HCT116 (cell line): ENCODE data around the gene VWA7. TPM values are rescaled to one million over a fixed set of nuclear protein-coding genes. Genes with fewer than 3 reads are reported as not detected.

Experiments
- ATAC-seq: fragments of 200-7000 bp; cut with Tn5 transposase; 2 replicates; pipeline ENCODE4 v1.9.1; 2020; ENCODE audit warnings: mild to moderate bottlenecking, moderate library complexity
- BruUV-seq: library from RNA; stranded (reverse); fragments of 400-500 nt; replicated peaks from 2 replicates; lab custom pipeline; 2021; lab: Mats Ljungman, UMichigan
- CTCF ChIA-PET: fragments of 300-600 bp; sonication (Branson Sonifier 250); formaldehyde crosslinking; loops from one replicate; lab custom pipeline; 2021; ENCODE audit warnings: antibody characterized with exemption; lab: Charles Lee
- POLR2A ChIA-PET: fragments of 300-600, 350-600 bp; sonication (Branson Sonifier 250); formaldehyde crosslinking; loops from one replicate; lab custom pipeline; 2021; ENCODE audit warnings: antibody characterized with exemption; lab: Charles Lee
- RAD21 ChIA-PET, 2 experiments: fragments of 300-600 bp; sonication (Branson Sonifier 250); formaldehyde crosslinking; loops; one replicate each; lab custom pipeline; 2023; ENCODE audit warnings: low total read pairs in 2 of 2; ENCODE audit not compliant: uncharacterized antibody in 2 of 2, unreplicated experiment in 2 of 2, low non-redundant PET in 1 of 2; lab: Charles Lee
- DNase-seq: peaks from one replicate; pipeline ENCODE4 v3.0.0-alpha.2; 2010; ENCODE audit warnings: low read depth, low spot score
- H2AFZ ChIP-seq: fragments of 200-600 bp; shearing (Covaris generic), sonication (generic); 2 replicates; pipeline ENCODE4 v1.6.1; 2017; ENCODE audit warnings: low read depth, mixed run types, mixed read lengths, antibody characterized with exemption, low read length; ENCODE audit not compliant: poor library complexity, severe bottlenecking
- H3K27ac ChIP-seq: 2 replicates; pipeline ENCODE4 v1.5.1; 2012; ENCODE audit warnings: low read depth, low read length
- H3K27me3 ChIP-seq: fragments of 200-600 bp; sonication (generic); 2 replicates; pipeline ENCODE4 v1.6.1; 2016; ENCODE audit warnings: mixed run types, low read length, mixed read lengths; ENCODE audit not compliant: insufficient read depth
- H3K36me3 ChIP-seq, 2 experiments: fragments of 200-500 bp in 1 of 2; fragments of 200-600 bp in 1 of 2; sonication (Bioruptor generic) in 1 of 2; sonication (generic) in 1 of 2; 2 replicates each; pipeline versions ENCODE4 v1.5.1 to v1.6.1; 2014 to 2016; ENCODE audit warnings: low read length in 2 of 2, inconsistent platforms in 1 of 2, mixed read lengths in 1 of 2, mixed run types in 1 of 2; ENCODE audit not compliant: insufficient read depth in 2 of 2, control insufficient read depth in 1 of 2
- H3K4me1 ChIP-seq, 2 experiments: fragments of 200-600 bp in 1 of 2; sonication (generic) in 1 of 2; 2 replicates each; pipeline versions ENCODE4 v1.5.1 to v1.6.1; 2012 to 2017; ENCODE audit warnings: low read length in 2 of 2, inconsistent platforms in 1 of 2, mild to moderate bottlenecking in 1 of 2, mixed read lengths in 1 of 2, mixed run types in 1 of 2, moderate library complexity in 1 of 2; ENCODE audit not compliant: insufficient read depth in 2 of 2, control insufficient read depth in 1 of 2
- H3K4me2 ChIP-seq: fragments of 200-600 bp; sonication (generic); 2 replicates; pipeline ENCODE4 v1.6.1; 2017; ENCODE audit warnings: mixed run types, low read length, mixed read lengths
- H3K4me3 ChIP-seq, 2 experiments: fragments of 200-600 bp in 1 of 2; sonication (generic) in 1 of 2; replicated peaks in 1 of 2; 2 replicates each; pipeline ENCODE4 v1.5.1; 2011 to 2016; ENCODE audit warnings: low read length in 2 of 2, control low read depth in 1 of 2, low read depth in 1 of 2, mild to moderate bottlenecking in 1 of 2, mixed read lengths in 1 of 2, mixed run types in 1 of 2
- H3K79me2 ChIP-seq: fragments of 200-600 bp; sonication (generic); 2 replicates; pipeline ENCODE4 v1.6.1; 2017; ENCODE audit warnings: mild to moderate bottlenecking, mixed run types, low read length, moderate library complexity, mixed read lengths; ENCODE audit not compliant: insufficient read depth
- H3K9ac ChIP-seq: fragments of 200-600 bp; sonication (generic); 2 replicates; pipeline ENCODE4 v1.6.1; 2016; ENCODE audit warnings: low read length, mixed read lengths
- H3K9me2 ChIP-seq: fragments of 200-600 bp; sonication (generic), shearing (Covaris generic); 2 replicates; pipeline ENCODE4 v1.6.1; 2017; ENCODE audit warnings: mixed run types, mild to moderate bottlenecking, moderate library complexity; ENCODE audit not compliant: insufficient read depth
- H3K9me3 ChIP-seq, 2 experiments: fragments of 200-500 bp in 1 of 2; fragments of 200-600 bp in 1 of 2; sonication (Bioruptor generic) in 1 of 2; sonication (generic) in 1 of 2; 2 replicates each; pipeline ENCODE4 v1.6.1; 2014 to 2017; ENCODE audit warnings: low read length in 2 of 2, mixed read lengths in 2 of 2, inconsistent platforms in 1 of 2, low read depth in 1 of 2, mild to moderate bottlenecking in 1 of 2, mixed run types in 1 of 2, moderate library complexity in 1 of 2; ENCODE audit not compliant: control insufficient read depth in 1 of 2, insufficient read depth in 1 of 2
- H4K20me1 ChIP-seq: fragments of 200-600 bp; sonication (generic), shearing (Covaris generic); 2 replicates; pipeline ENCODE4 v1.6.1; 2017; ENCODE audit warnings: mixed run types, mild to moderate bottlenecking, moderate library complexity; ENCODE audit not compliant: insufficient read depth
- CEBPB ChIP-seq: IDR thresholded peaks from 2 replicates; pipeline ENCODE4 v1.6.1; 2012; ENCODE audit warnings: low read depth
- EGR1 ChIP-seq: IDR thresholded peaks from 2 replicates; pipeline ENCODE4 v1.6.1; 2012; ENCODE audit warnings: low read depth
- JUND ChIP-seq: IDR thresholded peaks from 2 replicates; pipeline ENCODE4 v1.6.1; 2012
- MAX ChIP-seq: IDR thresholded peaks from 2 replicates; pipeline ENCODE4 v1.6.1; 2012
- POLR2AphosphoS5 ChIP-seq: IDR thresholded peaks from 2 replicates; pipeline ENCODE4 v1.6.1; 2011; ENCODE audit warnings: mild to moderate bottlenecking, low read depth, low read length, moderate library complexity
- RAD21 ChIP-seq: IDR thresholded peaks from 2 replicates; pipeline ENCODE4 v1.6.1; 2012; ENCODE audit warnings: low read depth, mild to moderate bottlenecking
- SIN3A ChIP-seq: IDR thresholded peaks from 2 replicates; pipeline ENCODE4 v1.6.1; 2012; ENCODE audit warnings: low read depth
- SP1 ChIP-seq: IDR thresholded peaks from 2 replicates; pipeline ENCODE4 v1.6.1; 2012; ENCODE audit warnings: low read depth
- SRF ChIP-seq: IDR thresholded peaks from 2 replicates; pipeline ENCODE4 v1.6.1; 2012; ENCODE audit warnings: low read depth
- YY1 ChIP-seq: IDR thresholded peaks from 2 replicates; pipeline ENCODE4 v1.6.1; 2011; ENCODE audit warnings: low read length, low read depth, moderate library complexity, mild to moderate bottlenecking; ENCODE audit not compliant: insufficient replicate concordance; ENCODE audit errors: extremely low read depth
- ZNF274 ChIP-seq: fragments of 200-500 bp; sonication (Bioruptor generic); IDR thresholded peaks from 2 replicates; pipeline ENCODE4 v1.6.1; 2014; ENCODE audit warnings: mild to moderate bottlenecking, low read depth, low read length, inconsistent platforms
- intact Hi-C: fragments of 100-400 bp; cut with micrococcal nuclease; formaldehyde crosslinking; loops from 2 replicates; pipeline ENCODE4 v1.10.0; 2022
- total RNA-seq: library from RNA; stranded (reverse); gene quantifications from one replicate; pipeline ENCODE4 v1.2.1, GENCODE V29; 2021; ENCODE audit not compliant: unreplicated experiment
- TF ChIP-seq, protein P1 (sequence below), 3 experiments: fragments of 200-600 bp in 1 of 3; sonication (generic) in 1 of 3; IDR thresholded peaks in 2 of 3; conservative IDR thresholded peaks in 1 of 3; 2 replicates each; pipeline ENCODE4 v1.5.1; 2012 to 2017; ENCODE audit warnings: low read depth in 2 of 3, low read length in 2 of 3, antibody characterized with exemption in 1 of 3, borderline replicate concordance in 1 of 3, control low read depth in 1 of 3, mild to moderate bottlenecking in 1 of 3, mixed read lengths in 1 of 3, mixed run types in 1 of 3, moderate library complexity in 1 of 3; ENCODE audit not compliant: insufficient read depth in 1 of 3

Gene VWA7
- total RNA-seq, 1 experiment from 2014 or later = 14.6 TPM

DNA sequence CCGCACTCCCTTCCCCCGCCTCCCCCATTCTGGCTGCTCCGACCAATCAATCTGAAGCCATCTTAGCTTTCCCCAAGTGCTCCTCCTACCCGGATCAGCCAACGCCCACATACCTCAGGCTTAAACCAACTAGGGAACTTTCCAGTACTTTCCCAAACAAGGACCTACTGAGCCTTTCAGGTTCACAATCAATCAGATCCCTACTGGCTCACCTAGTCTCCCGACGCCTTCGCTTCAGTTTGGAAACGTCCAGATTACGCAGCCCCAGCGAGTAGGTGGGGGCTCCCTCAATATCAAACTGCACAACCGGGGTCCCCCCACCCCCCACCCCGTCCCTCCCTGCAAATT is 37.5 kb upstream of the VWA7 start:
- intact Hi-C loops = no loop called here
- ChIA-PET CTCF (interaction anchor here (0.6 to 0.9 kb wide), 3 partner anchors 24 to 1024 kb away, joined by 3 to 4 read pairs (median 3); partner anchors contain the start of gene TAP2), POLR2A (interaction anchor here (0.7 to 3.3 kb wide), 4 partner anchors 13 to 112 kb away, joined by 3 to 24 read pairs (median 4); partner anchors contain the start of genes ABHD16A and HSPA1B), RAD21 (no interaction called here)
- Histone ChIP-seq H2AFZ (no peak overlapping the region), H3K4me1 (peaks cover 25 to 29% of the 10 kb centered on the region in 2 experiments), H3K27ac (peak overlapping the region; percentile 81), H3K9me2 (no peaks in the 10 kb centered on the region), H3K4me3 (no peak overlapping the region), H3K36me3 (no peaks in the 10 kb centered on the region), H3K27me3 (no peaks in the 10 kb centered on the region), H3K9ac (peak overlapping the region; percentile 41), H4K20me1 (no peaks in the 10 kb centered on the region), H3K79me2 (no peaks in the 10 kb centered on the region), H3K4me2 (peak overlapping the region; percentile 63), H3K9me3 (peaks cover 0 to 5% of the 10 kb centered on the region in 2 experiments; a peak in 1 of 4 replicates)
- DNase-seq = peak; percentile 90
- TF ChIP-seq POLR2AphosphoS5 (peak; percentile 50; the same call in 1 of the 2 replicates), SP1 (no peak), SIN3A (no peak), CEBPB (no peak), JUND (no peak), RAD21 (no peak), ZNF274 (no peak), MAX (no peak), SRF (no peak), EGR1 (peak; percentile 61; the same call in 1 of the 2 replicates), YY1 (peak; percentile 45)
- TF ChIP-seq, protein P1, sequence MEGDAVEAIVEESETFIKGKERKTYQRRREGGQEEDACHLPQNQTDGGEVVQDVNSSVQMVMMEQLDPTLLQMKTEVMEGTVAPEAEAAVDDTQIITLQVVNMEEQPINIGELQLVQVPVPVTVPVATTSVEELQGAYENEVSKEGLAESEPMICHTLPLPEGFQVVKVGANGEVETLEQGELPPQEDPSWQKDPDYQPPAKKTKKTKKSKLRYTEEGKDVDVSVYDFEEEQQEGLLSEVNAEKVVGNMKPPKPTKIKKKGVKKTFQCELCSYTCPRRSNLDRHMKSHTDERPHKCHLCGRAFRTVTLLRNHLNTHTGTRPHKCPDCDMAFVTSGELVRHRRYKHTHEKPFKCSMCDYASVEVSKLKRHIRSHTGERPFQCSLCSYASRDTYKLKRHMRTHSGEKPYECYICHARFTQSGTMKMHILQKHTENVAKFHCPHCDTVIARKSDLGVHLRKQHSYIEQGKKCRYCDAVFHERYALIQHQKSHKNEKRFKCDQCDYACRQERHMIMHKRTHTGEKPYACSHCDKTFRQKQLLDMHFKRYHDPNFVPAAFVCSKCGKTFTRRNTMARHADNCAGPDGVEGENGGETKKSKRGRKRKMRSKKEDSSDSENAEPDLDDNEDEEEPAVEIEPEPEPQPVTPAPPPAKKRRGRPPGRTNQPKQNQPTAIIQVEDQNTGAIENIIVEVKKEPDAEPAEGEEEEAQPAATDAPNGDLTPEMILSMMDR (IDR thresholded peaks at IDR 0.05 in 2 of 3, conservative IDR thresholded peaks at IDR 0.05 in 1 of 3; ENCODE audit: borderline replicate concordance in 1 of 3, insufficient read depth in 1 of 3, low read depth in 2 of 3, low read length in 2 of 3) = no peak
- peak; percentile 91 for ATAC-seq
- no TSS peak for BruUV-seq
